Nephron progenitor cell (in vitro differentiated cells): ENCODE measurements around the gene EBF3.

Experiments used
- DNase-seq: peaks from one replicate; pipeline ENCODE4 v3.0.0; 2021
- H3K27ac Mint-ChIP-seq: 2 replicates; pipeline ENCODE4 v1.8.0; 2021; ENCODE audit warnings: mild to moderate bottlenecking, moderate library complexity, mixed read lengths
- H3K27me3 Mint-ChIP-seq: 2 replicates; pipeline ENCODE4 v1.8.0; 2021; ENCODE audit warnings: mild to moderate bottlenecking, low read depth, mixed read lengths; ENCODE audit not compliant: poor library complexity
- H3K36me3 Mint-ChIP-seq: 2 replicates; pipeline ENCODE4 v1.8.0; 2021; ENCODE audit warnings: low read depth, mixed read lengths
- H3K4me1 Mint-ChIP-seq: 2 replicates; pipeline ENCODE4 v1.8.0; 2021; ENCODE audit warnings: mixed read lengths
- H3K4me3 Mint-ChIP-seq: 2 replicates; pipeline ENCODE4 v1.8.0; 2021; ENCODE audit warnings: mild to moderate bottlenecking, moderate library complexity, mixed read lengths
- H3K9me3 Mint-ChIP-seq: 2 replicates; pipeline ENCODE4 v1.8.0; 2021; ENCODE audit warnings: mild to moderate bottlenecking, moderate library complexity, mixed read lengths
- CTCF ChIP-seq: fragments of 200-600 bp; sonication (generic); IDR thresholded peaks from 2 replicates; pipeline ENCODE4 v1.5.0; 2021; ENCODE audit warnings: antibody characterized with exemption

The EBF3 gene

GRCh38 chr10:129843131-129843541 is 120.9 kb downstream of the EBF3 start:
- H3K27ac Mint-ChIP-seq = no peak overlapping the region
- no peaks in the 10 kb centered on the region for H3K9me3 Mint-ChIP-seq
- DNase-seq = no peak
- H3K27me3 Mint-ChIP-seq = peaks cover 11% of the 10 kb centered on the region
- TF ChIP-seq CTCF = no peak
- H3K4me3 Mint-ChIP-seq = no peak overlapping the region
- H3K36me3 Mint-ChIP-seq = peaks cover 90% of the 10 kb centered on the region
- no peaks in the 10 kb centered on the region for H3K4me1 Mint-ChIP-seq

DNA sequence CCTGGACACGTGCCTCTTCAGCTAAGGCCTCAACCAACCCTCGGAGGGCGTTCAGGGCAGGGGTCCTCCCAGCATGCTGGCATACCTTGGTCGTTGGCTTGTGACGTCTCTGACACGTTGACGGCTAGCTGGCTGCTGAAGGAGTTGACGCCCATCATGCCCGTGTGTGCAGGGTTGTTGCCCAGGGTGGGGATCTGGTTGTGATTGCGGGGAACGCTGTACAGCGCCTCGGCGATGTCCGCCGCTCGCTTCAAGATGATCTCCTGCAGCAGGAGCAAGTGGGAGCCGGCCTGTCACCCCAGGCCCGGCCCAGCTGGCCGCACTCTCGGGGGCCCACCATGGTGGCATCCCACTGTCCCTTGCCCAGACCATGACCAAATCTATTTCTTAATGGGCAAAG is 122.0 kb downstream of the EBF3 start:
- Mint-ChIP-seq H3K4me1 (no peaks in the 10 kb centered on the region), H3K27ac (no peak overlapping the region), H3K9me3 (no peaks in the 10 kb centered on the region), H3K36me3 (peaks cover 87% of the 10 kb centered on the region), H3K27me3 (peaks cover 4% of the 10 kb centered on the region), H3K4me3 (no peak overlapping the region)
- TF ChIP-seq CTCF = no peak
- DNase-seq = no peak

DNA sequence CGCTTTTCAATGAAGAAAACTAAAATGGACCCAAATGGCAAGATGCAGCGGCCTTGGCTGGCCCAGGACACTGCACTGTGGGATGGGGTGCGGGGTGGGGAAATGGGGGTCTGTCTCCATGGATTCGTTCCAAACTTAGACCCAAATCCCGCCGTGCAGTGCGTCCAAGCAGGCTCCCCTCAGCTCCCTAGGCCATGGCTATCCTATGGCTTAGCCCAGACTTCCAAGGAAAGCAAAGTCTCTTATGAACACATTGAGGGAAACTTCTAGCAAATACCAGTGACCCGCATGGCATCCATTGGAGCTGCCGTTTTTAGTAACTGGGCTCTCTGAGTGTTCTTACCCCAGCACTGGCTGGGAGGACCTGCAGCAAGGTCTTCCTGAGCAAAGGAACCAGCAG is 122.5 kb downstream of the EBF3 start:
- Mint-ChIP-seq H3K4me3 (no peak overlapping the region), H3K27ac (no peak overlapping the region), H3K4me1 (peaks cover 2% of the 10 kb centered on the region), H3K36me3 (peaks cover 90% of the 10 kb centered on the region), H3K9me3 (no peaks in the 10 kb centered on the region), H3K27me3 (peaks cover 4% of the 10 kb centered on the region)
- no peak for TF ChIP-seq CTCF
- DNase-seq = no peak

DNA sequence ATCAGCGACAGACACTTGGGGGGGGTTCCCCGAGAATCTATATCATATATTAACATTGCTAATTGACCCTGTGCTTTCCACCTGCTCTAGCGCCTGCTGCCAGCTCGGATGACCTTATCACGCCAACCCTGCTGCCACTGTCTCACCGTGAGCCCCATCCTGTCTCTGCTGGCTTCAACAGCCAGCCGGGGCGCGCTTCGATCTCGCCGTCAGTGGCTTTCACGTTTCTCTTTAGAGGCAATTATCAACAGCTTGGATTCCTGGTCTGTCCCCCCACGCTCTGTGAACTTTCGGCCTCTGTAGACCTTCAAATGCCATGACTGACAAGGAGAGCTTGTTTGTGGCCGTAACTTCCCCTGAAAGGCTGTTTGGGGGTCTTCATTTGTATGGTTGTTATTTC is 123.0 kb downstream of the EBF3 start:
- peak overlapping the region; percentile 90 for H3K27ac Mint-ChIP-seq
- no peak overlapping the region for H3K4me3 Mint-ChIP-seq
- no peak for TF ChIP-seq CTCF
- peaks cover 3% of the 10 kb centered on the region for H3K27me3 Mint-ChIP-seq
- peaks cover 5% of the 10 kb centered on the region for H3K4me1 Mint-ChIP-seq
- H3K36me3 Mint-ChIP-seq = peaks cover 88% of the 10 kb centered on the region
- H3K9me3 Mint-ChIP-seq = no peaks in the 10 kb centered on the region
- no peak for DNase-seq

GRCh38 chr10:129840196-129840590 is 123.9 kb downstream of the EBF3 start:
- Mint-ChIP-seq H3K36me3 (peaks cover 88% of the 10 kb centered on the region), H3K9me3 (no peaks in the 10 kb centered on the region), H3K4me1 (peaks cover 13% of the 10 kb centered on the region), H3K27me3 (no peaks in the 10 kb centered on the region), H3K27ac (no peak overlapping the region), H3K4me3 (no peak overlapping the region)
- no peak for TF ChIP-seq CTCF
- no peak for DNase-seq

DNA sequence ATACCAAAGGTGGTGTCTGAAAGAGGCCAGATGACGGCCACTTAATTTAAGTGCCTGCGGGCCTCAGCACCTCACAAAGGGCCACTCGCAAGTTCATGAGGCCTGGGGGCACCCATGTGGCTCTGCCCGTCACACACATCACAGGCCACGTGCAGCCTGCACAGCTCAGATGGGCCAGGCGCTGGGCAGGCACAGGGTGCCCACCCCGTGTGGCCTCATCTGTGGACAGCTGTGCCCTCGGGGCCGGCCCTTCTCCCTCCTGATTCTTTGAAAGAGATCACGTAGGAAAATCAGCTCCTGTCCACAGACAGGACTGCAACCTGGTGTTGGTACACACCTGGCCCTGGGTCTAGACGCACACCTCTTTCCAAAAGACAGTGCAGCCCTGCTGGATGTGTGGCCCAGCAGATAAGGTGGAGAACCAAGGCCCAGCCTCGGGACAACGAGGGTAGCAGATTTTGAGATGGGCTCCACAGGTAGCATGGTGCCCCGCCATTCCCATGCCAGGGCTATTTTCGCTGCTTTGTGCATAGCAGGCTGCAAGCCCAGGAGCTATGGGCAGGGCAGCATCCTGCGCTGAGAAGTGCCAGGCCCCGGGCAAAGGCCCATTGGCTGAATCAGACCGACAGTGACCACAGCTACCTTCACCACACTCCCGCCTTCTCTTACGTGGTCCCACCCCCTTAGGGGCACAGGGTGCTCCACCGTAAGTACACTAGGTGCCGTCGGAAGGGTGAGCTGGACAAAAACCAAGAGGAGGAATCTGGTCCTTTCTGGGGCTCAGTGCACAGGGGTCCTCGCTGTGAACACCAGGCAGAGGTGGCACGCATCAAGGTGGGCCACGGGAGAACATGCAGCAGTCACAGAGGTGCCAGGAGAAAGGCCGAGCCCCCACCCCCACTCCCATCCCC is 124.5 kb downstream of the EBF3 start:
- Mint-ChIP-seq H3K4me3 (no peak overlapping the region), H3K36me3 (peaks cover 81% of the 10 kb centered on the region)
- TF ChIP-seq CTCF = no peak

More for the DNA sequence above, 124.5 kb downstream of the EBF3 start:
- Mint-ChIP-seq H3K9me3 (no peaks in the 10 kb centered on the region), H3K4me1 (peaks cover 20% of the 10 kb centered on the region), H3K27me3 (peaks cover 3% of the 10 kb centered on the region), H3K27ac (no peak overlapping the region)
- no peak for DNase-seq
